Measurements from ENCODE around the gene TIMM50. TPM values are rescaled to one million over a fixed set of nuclear protein-coding genes. Genes with fewer than 3 reads are reported as not detected.

The TIMM50 gene
- total RNA-seq, 4 donors from 2014 or later = 25.4 to 61.1 (median 33.2) TPM

DNA sequence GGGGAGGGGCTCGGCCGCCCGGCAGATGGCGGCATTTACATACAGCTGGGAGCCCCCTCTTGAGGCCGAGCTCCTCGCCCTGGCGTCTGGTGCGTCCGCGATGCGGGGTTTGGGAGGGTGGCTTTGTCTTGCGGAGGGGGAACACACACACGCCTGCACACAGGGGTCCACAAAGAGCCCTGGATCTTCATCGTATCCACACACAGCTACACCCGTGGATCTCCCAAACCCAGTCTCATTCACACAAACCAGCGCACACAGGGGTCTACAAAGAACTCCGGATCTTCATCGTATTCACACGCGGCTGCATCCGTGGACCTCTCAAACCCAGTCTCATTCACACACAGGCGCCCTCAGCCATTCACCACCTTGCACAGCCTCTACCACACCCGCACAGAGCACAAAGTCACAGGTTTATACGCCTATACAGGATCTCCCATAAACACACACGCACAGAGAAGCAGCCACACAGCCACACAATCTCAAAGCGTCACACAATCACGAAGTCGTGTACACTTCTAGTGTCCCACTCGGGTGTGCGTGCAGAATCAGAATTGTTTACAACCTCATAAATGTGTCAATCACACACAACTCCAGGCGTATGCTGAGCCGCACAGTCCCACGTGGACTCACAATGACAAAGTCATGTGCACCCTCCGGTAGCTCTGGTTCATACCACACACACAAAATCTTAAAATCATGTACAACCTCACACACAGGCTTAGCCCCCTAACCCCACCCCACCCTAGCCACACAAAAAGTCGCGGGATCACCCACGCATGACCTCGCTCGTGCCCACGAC is 17.6 kb downstream of the TIMM50 start:
- DNase-seq = peak; percentile 46 to 66 (median 55)
- H3K4me3 ChIP-seq = peak overlapping the region in 3 of 4 donors; percentile 7 to 33 (median 21)
- H3K9me3 ChIP-seq = no peaks in the 10 kb centered on the region
- no peak overlapping the region for H3K27ac ChIP-seq
- H3K36me3 ChIP-seq = no peaks in the 10 kb centered on the region
- H3K4me1 ChIP-seq = peaks cover 0 to 26% (median 15%) of the 10 kb centered on the region in 4 donors
- peaks cover 0 to 17% of the 10 kb centered on the region in 2 donors for H3K27me3 ChIP-seq
- TF ChIP-seq, protein P1, sequence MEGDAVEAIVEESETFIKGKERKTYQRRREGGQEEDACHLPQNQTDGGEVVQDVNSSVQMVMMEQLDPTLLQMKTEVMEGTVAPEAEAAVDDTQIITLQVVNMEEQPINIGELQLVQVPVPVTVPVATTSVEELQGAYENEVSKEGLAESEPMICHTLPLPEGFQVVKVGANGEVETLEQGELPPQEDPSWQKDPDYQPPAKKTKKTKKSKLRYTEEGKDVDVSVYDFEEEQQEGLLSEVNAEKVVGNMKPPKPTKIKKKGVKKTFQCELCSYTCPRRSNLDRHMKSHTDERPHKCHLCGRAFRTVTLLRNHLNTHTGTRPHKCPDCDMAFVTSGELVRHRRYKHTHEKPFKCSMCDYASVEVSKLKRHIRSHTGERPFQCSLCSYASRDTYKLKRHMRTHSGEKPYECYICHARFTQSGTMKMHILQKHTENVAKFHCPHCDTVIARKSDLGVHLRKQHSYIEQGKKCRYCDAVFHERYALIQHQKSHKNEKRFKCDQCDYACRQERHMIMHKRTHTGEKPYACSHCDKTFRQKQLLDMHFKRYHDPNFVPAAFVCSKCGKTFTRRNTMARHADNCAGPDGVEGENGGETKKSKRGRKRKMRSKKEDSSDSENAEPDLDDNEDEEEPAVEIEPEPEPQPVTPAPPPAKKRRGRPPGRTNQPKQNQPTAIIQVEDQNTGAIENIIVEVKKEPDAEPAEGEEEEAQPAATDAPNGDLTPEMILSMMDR (IDR thresholded peaks at IDR 0.05) = peak in 4 of 6 experiments; percentile 6 to 32 (median 10)
- no peak for TF ChIP-seq POLR2A (IDR thresholded peaks at IDR 0.05)

DNA sequence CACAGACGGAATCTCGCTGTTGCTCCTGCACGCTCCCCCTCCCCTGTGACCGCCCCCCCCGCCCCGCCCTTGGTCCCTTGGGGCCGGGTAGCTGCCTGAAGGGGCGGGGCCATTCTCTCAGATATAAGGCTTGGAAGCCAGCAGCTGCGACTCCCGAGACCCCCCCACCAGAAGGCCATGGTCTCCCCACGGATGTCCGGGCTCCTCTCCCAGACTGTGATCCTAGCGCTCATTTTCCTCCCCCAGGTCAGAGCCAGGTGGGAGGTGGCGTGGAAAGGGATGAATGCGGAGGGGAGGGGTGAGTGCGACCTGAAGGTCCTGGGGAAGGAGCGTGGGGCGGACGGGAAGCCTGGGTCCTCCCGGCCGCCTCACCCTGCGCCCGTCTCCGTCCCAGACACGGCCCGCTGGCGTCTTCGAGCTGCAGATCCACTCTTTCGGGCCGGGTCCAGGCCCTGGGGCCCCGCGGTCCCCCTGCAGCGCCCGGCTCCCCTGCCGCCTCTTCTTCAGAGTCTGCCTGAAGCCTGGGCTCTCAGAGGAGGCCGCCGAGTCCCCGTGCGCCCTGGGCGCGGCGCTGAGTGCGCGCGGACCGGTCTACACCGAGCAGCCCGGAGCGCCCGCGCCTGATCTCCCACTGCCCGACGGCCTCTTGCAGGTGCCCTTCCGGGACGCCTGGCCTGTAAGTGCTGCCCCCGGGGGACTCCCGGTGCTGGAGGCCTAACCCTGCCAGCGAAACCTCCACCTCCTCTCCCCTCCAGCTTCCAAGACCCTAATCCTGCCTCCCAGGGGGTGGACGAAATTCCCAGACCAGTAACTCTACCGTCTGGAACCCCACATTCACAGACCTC is 18.4 kb downstream of the TIMM50 start, which contains the start of gene DLL3:
Gene DLL3 (plus strand): TSS at position 150 of the 845 bp plus-strand sequence. CDS start 28 bp downstream, at position 178.
- Histone ChIP-seq H3K27ac (no peak within 1 kb of the TSS), H3K4me1 (peaks cover 0 to 26% (median 15%) of the 10 kb centered on the region in 4 donors), H3K4me3 (peak within 1 kb of the TSS in 3 of 4 donors; percentile 7 to 33 (median 21)), H3K36me3 (no peaks in the 10 kb centered on the region), H3K27me3 (peaks cover 0 to 17% of the 10 kb centered on the region in 2 donors), H3K9me3 (no peaks in the 10 kb centered on the region)
- TF ChIP-seq, protein P1 (IDR thresholded peaks at IDR 0.05) = no peak
- no peak for TF ChIP-seq POLR2A (IDR thresholded peaks at IDR 0.05)
- no peak for DNase-seq

DNA sequence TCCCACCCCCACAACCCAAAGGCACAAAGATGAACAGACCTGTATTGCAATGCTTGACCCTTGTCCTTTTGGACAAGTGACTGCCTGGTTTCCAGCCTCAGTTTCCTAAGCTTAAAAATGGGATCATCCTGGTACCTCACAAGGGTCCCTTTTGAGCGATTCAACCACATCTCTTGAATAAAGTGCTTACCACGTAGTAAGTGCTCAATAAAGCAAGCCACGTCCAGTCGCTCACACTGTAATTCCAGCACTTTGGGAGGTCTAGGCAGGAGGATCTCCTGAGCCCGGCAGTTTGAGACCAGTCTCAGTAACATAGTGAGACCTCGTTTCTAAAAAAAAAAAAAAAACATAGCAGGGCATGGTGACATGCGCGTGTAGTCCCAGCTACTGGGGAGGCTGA is 19.3 kb downstream of the TIMM50 start:
- H3K36me3 ChIP-seq = no peaks in the 10 kb centered on the region
- peaks cover 0 to 26% (median 15%) of the 10 kb centered on the region in 4 donors for H3K4me1 ChIP-seq
- no peak for DNase-seq
- no peak overlapping the region for H3K27ac ChIP-seq
- TF ChIP-seq, protein P1 (IDR thresholded peaks at IDR 0.05) = no peak
- no peak for TF ChIP-seq POLR2A (IDR thresholded peaks at IDR 0.05)
- H3K9me3 ChIP-seq = no peaks in the 10 kb centered on the region
- H3K4me3 ChIP-seq = no peak overlapping the region
- peaks cover 0 to 17% of the 10 kb centered on the region in 2 donors for H3K27me3 ChIP-seq

DNA sequence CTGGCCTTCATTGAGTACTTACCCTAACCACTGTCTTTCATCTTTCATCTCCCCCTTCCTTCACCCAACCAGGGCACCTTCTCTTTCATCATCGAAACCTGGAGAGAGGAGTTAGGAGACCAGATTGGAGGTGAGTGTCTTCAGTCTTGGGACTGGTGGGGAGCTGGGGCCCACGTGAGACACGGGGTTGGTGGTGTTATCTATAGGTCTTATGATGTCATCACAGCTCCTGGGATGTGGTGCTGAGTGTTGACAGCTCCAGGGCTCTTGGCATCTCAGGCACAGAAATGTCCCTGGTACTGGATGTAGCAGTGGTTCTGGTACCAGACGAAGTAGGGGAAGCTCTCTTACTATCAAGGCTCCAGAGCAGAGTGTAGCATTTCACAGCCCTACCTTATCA is 19.9 kb downstream of the TIMM50 start:
- no peak for DNase-seq
- H3K4me3 ChIP-seq = no peak overlapping the region
- H3K36me3 ChIP-seq = no peaks in the 10 kb centered on the region
- H3K4me1 ChIP-seq = peaks cover 0 to 26% (median 15%) of the 10 kb centered on the region in 4 donors
- peaks cover 0 to 17% of the 10 kb centered on the region in 2 donors for H3K27me3 ChIP-seq
- no peak for TF ChIP-seq POLR2A (IDR thresholded peaks at IDR 0.05)
- TF ChIP-seq, protein P1 (IDR thresholded peaks at IDR 0.05) = no peak
- no peak overlapping the region for H3K27ac ChIP-seq
- H3K9me3 ChIP-seq = no peaks in the 10 kb centered on the region

DNA sequence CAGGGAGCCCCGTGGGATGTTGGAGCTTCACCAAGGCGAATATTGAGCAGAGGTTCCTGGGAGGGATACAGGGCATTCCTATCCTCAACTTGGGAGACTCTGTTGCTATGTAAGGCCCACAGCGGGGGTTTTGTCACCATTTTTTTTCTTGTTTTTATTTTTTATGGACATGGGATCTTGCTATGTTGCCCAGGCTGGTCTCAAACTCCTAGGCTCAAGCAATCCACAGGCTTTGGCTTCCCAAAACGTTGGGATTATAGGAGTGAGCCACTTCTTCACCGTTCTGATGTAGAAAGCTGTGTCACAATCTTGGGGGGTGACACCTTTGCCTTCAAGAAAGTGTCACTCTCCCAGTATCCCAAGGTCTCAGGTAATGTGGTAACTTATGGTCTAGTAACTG is 20.7 kb downstream of the TIMM50 start:
- no peaks in the 10 kb centered on the region for H3K36me3 ChIP-seq
- TF ChIP-seq, protein P1 (IDR thresholded peaks at IDR 0.05) = no peak
- no peak for TF ChIP-seq POLR2A (IDR thresholded peaks at IDR 0.05)
- no peaks in the 10 kb centered on the region for H3K9me3 ChIP-seq
- no peak overlapping the region for H3K27ac ChIP-seq
- H3K27me3 ChIP-seq = peaks cover 0 to 17% of the 10 kb centered on the region in 2 donors
- no peak for DNase-seq
- no peak overlapping the region for H3K4me3 ChIP-seq
- peaks cover 0 to 26% (median 15%) of the 10 kb centered on the region in 4 donors for H3K4me1 ChIP-seq

Measured in Peyer's patch (tissue), 4 donors.